ENCODE results near the gene TRIP13.

TRIP13 gene

DNA sequence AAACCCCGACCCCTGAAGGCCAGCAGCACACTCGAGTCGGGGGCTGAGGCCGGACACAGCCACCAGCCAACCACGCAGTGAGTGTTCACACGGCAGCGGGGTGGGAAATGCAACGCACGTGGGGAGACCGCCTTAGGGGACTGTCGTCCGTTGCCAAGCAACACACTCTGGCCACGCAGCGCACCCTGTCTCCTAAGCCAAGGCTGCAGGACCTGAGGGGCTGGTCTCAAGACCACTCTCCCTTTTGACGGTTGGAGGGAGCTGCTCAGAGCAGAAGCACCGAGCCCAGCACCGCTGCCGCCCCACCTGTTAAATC, 7.6 kb upstream of the TRIP13 start:
- Histone ChIP-seq H3K27ac (ENCODE audit: extremely low read depth, low read depth, low read length) (no peak overlapping the region), H3K4me1 (ENCODE audit: control insufficient read depth, insufficient read depth, low read length) (no peaks in the 10 kb centered on the region), H3K4me3 (ENCODE audit: low read depth, low read length) (no peak overlapping the region), H3K9me3 (ENCODE audit: control insufficient read depth, insufficient read depth, low read depth, low read length) (no peaks in the 10 kb centered on the region), H3K36me3 (ENCODE audit: control insufficient read depth in 2 of 2, insufficient read depth in 1 of 2, low read length in 2 of 2) (peaks cover 53 to 98% of the 10 kb centered on the region in 2 experiments)
- TF ChIP-seq ZNF184 (tag by site-specific recombination; IDR thresholded peaks at IDR 0.05) (no peak), ZSCAN16 (tag by site-specific recombination; IDR thresholded peaks at IDR 0.05) (no peak), ZSCAN18 (tag by site-specific recombination; IDR thresholded peaks at IDR 0.05) (no peak), HOXC10 (CRISPR knock-in tag; IDR thresholded peaks at IDR 0.05) (no peak), ZNF23 (tag by site-specific recombination; IDR thresholded peaks at IDR 0.05; ENCODE audit: borderline replicate concordance) (no peak), ZNF114 (tag by site-specific recombination; IDR thresholded peaks at IDR 0.05) (no peak), ZNF239 (tag by site-specific recombination; IDR thresholded peaks at IDR 0.05) (no peak)
- ChIA-PET CTCF (no interaction called here), POLR2A (no interaction called here)

DNA sequence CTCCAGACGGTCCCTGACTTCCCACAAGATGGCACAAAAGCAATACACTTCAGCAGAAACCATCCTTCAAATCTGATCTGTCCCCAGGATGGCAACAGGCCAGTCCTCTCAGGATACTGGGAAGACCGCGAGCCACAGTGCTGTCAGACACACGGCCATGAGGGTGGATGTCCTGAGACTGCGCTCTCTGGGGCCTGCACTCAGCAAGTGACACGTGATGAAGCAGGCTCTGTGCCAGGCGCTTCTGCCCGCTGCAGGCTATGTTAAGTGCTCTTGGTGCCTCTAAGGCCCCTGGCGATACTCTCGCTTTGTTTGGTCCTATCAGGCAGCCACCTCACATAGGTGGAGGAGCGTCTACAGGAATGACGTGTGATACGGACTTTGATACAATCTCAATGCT, 7.2 kb upstream of the TRIP13 start:
- Histone ChIP-seq H3K36me3 (ENCODE audit: control insufficient read depth in 2 of 2, insufficient read depth in 1 of 2, low read length in 2 of 2) (peaks cover 57 to 100% of the 10 kb centered on the region in 2 experiments), H3K4me1 (ENCODE audit: control insufficient read depth, insufficient read depth, low read length) (no peaks in the 10 kb centered on the region), H3K27ac (ENCODE audit: extremely low read depth, low read depth, low read length) (no peak overlapping the region), H3K9me3 (ENCODE audit: control insufficient read depth, insufficient read depth, low read depth, low read length) (no peaks in the 10 kb centered on the region), H3K4me3 (ENCODE audit: low read depth, low read length) (no peak overlapping the region)
- ChIA-PET POLR2A (no interaction called here), CTCF (no interaction called here)
- TF ChIP-seq SALL2 (tag by site-specific recombination; IDR thresholded peaks at IDR 0.05; ENCODE audit: borderline replicate concordance) (no peak), FEZF1 (tag by site-specific recombination; IDR thresholded peaks at IDR 0.05) (no peak), ZNF610 (tag by site-specific recombination; IDR thresholded peaks at IDR 0.05; ENCODE audit: borderline replicate concordance) (no peak), ZNF664 (tag by site-specific recombination; IDR thresholded peaks at IDR 0.05) (no peak), ZXDB (tag by site-specific recombination; IDR thresholded peaks at IDR 0.05) (no peak), ZNF514 (tag by site-specific recombination; IDR thresholded peaks at IDR 0.05) (no peak), ZNF776 (tag by site-specific recombination; IDR thresholded peaks at IDR 0.05; ENCODE audit: borderline replicate concordance) (no peak)
- TF ChIP-seq, protein P1, sequence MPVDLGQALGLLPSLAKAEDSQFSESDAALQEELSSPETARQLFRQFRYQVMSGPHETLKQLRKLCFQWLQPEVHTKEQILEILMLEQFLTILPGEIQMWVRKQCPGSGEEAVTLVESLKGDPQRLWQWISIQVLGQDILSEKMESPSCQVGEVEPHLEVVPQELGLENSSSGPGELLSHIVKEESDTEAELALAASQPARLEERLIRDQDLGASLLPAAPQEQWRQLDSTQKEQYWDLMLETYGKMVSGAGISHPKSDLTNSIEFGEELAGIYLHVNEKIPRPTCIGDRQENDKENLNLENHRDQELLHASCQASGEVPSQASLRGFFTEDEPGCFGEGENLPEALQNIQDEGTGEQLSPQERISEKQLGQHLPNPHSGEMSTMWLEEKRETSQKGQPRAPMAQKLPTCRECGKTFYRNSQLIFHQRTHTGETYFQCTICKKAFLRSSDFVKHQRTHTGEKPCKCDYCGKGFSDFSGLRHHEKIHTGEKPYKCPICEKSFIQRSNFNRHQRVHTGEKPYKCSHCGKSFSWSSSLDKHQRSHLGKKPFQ (tag by site-specific recombination; IDR thresholded peaks at IDR 0.05) = no peak
- TF ChIP-seq, protein P2, sequence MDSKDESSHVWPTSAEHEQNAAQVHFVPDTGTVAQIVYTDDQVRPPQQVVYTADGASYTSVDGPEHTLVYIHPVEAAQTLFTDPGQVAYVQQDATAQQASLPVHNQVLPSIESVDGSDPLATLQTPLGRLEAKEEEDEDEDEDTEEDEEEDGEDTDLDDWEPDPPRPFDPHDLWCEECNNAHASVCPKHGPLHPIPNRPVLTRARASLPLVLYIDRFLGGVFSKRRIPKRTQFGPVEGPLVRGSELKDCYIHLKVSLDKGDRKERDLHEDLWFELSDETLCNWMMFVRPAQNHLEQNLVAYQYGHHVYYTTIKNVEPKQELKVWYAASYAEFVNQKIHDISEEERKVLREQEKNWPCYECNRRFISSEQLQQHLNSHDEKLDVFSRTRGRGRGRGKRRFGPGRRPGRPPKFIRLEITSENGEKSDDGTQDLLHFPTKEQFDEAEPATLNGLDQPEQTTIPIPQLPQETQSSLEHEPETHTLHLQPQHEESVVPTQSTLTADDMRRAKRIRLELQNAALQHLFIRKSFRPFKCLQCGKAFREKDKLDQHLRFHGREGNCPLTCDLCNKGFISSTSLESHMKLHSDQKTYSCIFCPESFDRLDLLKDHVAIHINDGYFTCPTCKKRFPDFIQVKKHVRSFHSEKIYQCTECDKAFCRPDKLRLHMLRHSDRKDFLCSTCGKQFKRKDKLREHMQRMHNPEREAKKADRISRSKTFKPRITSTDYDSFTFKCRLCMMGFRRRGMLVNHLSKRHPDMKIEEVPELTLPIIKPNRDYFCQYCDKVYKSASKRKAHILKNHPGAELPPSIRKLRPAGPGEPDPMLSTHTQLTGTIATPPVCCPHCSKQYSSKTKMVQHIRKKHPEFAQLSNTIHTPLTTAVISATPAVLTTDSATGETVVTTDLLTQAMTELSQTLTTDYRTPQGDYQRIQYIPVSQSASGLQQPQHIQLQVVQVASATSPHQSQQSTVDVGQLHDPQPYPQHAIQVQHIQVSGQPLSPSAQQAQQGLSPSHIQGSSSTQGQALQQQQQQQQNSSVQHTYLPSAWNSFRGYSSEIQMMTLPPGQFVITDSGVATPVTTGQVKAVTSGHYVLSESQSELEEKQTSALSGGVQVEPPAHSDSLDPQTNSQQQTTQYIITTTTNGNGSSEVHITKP (tag by site-specific recombination; IDR thresholded peaks at IDR 0.05) = no peak
- TF ChIP-seq, protein P3, sequence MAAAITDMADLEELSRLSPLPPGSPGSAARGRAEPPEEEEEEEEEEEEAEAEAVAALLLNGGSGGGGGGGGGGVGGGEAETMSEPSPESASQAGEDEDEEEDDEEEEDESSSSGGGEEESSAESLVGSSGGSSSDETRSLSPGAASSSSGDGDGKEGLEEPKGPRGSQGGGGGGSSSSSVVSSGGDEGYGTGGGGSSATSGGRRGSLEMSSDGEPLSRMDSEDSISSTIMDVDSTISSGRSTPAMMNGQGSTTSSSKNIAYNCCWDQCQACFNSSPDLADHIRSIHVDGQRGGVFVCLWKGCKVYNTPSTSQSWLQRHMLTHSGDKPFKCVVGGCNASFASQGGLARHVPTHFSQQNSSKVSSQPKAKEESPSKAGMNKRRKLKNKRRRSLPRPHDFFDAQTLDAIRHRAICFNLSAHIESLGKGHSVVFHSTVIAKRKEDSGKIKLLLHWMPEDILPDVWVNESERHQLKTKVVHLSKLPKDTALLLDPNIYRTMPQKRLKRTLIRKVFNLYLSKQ (tag by site-specific recombination; IDR thresholded peaks at IDR 0.05; ENCODE audit: borderline replicate concordance) = no peak

Measured in HEK293 (cell line).